HEK293 (cell line): ENCODE measurements around the gene ARGLU1.

Source experiments
- CTCF ChIA-PET: fragments of 350-600 bp; formaldehyde crosslinking; extraction: SDS; loops from one replicate; lab custom pipeline; 2021; ENCODE audit warnings: antibody characterized with exemption; lab: Yijun Ruan, JAX
- POLR2A ChIA-PET: fragments of 300-600 bp; formaldehyde crosslinking; extraction: SDS; loops from one replicate; lab custom pipeline; 2020; ENCODE audit warnings: antibody characterized with exemption, inconsistent platforms; lab: Yijun Ruan, JAX
- H3K27ac ChIP-seq: fragments of 200-500 bp; sonication (Bioruptor generic); 2 replicates; pipeline ENCODE4 v1.5.1; 2014; ENCODE audit warnings: low read depth, low read length, control low read depth, inconsistent platforms; ENCODE audit errors: extremely low read depth
- H3K36me3 ChIP-seq, 2 experiments: fragments of 200-500 bp in 1 of 2; sonication (Bioruptor generic) in 1 of 2; 1 replicate in 1 of 2; 2 replicates in 1 of 2; pipeline ENCODE4 v1.5.1; 2014 to 2017; ENCODE audit warnings: inconsistent platforms in 2 of 2, low read length in 2 of 2; ENCODE audit not compliant: control insufficient read depth in 2 of 2, insufficient read depth in 1 of 2
- H3K4me1 ChIP-seq: fragments of 200-500 bp; sonication (Bioruptor generic); 2 replicates; pipeline ENCODE4 v1.5.1; 2014; ENCODE audit warnings: mild to moderate bottlenecking, low read length, inconsistent platforms; ENCODE audit not compliant: control insufficient read depth, insufficient read depth
- H3K4me3 ChIP-seq: 2 replicates; pipeline ENCODE4 v1.5.1; 2011; ENCODE audit warnings: low read depth, mild to moderate bottlenecking, control low read depth, low read length, moderate library complexity
- H3K9me3 ChIP-seq: fragments of 200-500 bp; sonication (Bioruptor generic); 2 replicates; pipeline ENCODE4 v1.5.1; 2014; ENCODE audit warnings: low read depth, low read length, inconsistent platforms; ENCODE audit not compliant: control insufficient read depth, insufficient read depth
- BCL11B ChIP-seq: fragments of 450-650 bp; formaldehyde crosslinking; IDR thresholded peaks from 2 replicates; pipeline ENCODE4 v1.5.1; 2016; ENCODE audit warnings: low read depth, missing biosample characterization, missing genetic modification characterization
- EGR2 ChIP-seq: fragments of 450-650 bp; formaldehyde crosslinking; IDR thresholded peaks from 2 replicates; pipeline ENCODE4 v1.5.1; 2016; ENCODE audit warnings: low read depth, missing biosample characterization, missing genetic modification characterization
- SP3 ChIP-seq: fragments of 450-650 bp; formaldehyde crosslinking; IDR thresholded peaks from 2 replicates; pipeline ENCODE4 v1.5.1; 2016; ENCODE audit warnings: missing biosample characterization, missing genetic modification characterization
- ZBTB48 ChIP-seq: fragments of 450-650 bp; formaldehyde crosslinking; IDR thresholded peaks from 2 replicates; pipeline ENCODE4 v1.5.1; 2016; ENCODE audit warnings: missing biosample characterization, missing genetic modification characterization
- ZNF366 ChIP-seq: fragments of 450-650 bp; formaldehyde crosslinking; conservative IDR thresholded peaks from 2 replicates; pipeline ENCODE4 v1.5.1; 2016; ENCODE audit warnings: missing biosample characterization, missing genetic modification characterization
- ZNF416 ChIP-seq: fragments of 450-650 bp; formaldehyde crosslinking; IDR thresholded peaks from 2 replicates; pipeline ENCODE4 v1.5.1; 2016; ENCODE audit warnings: missing biosample characterization, missing genetic modification characterization
- ZNF426 ChIP-seq: fragments of 450-650 bp; formaldehyde crosslinking; IDR thresholded peaks from 2 replicates; pipeline ENCODE4 v1.5.1; 2017; ENCODE audit warnings: missing biosample characterization, missing genetic modification characterization, mild to moderate bottlenecking, inconsistent platforms, moderate library complexity
- ZNF473 ChIP-seq: fragments of 450-650 bp; formaldehyde crosslinking; IDR thresholded peaks from 2 replicates; pipeline ENCODE4 v1.5.1; 2017; ENCODE audit warnings: missing biosample characterization, missing genetic modification characterization
- ZNF596 ChIP-seq: fragments of 450-650 bp; IDR thresholded peaks from 2 replicates; pipeline ENCODE4 v1.5.0; 2018; ENCODE audit warnings: missing biosample characterization, mild to moderate bottlenecking, missing genetic modification characterization, moderate library complexity
- ZNF654 ChIP-seq: fragments of 450-650 bp; formaldehyde crosslinking; IDR thresholded peaks from 2 replicates; pipeline ENCODE4 v1.5.1; 2016; ENCODE audit warnings: low read depth, missing biosample characterization, missing genetic modification characterization
- ZNF768 ChIP-seq: fragments of 450-650 bp; formaldehyde crosslinking; IDR thresholded peaks from 2 replicates; pipeline ENCODE4 v1.5.1; 2018; ENCODE audit warnings: missing biosample characterization, mild to moderate bottlenecking, missing genetic modification characterization
- ZSCAN23 ChIP-seq: fragments of 450-650 bp; formaldehyde crosslinking; IDR thresholded peaks from 2 replicates; pipeline ENCODE4 v1.5.1; 2016; ENCODE audit warnings: missing biosample characterization, missing genetic modification characterization
- TF ChIP-seq, protein P1 (sequence below): fragments of 450-650 bp; formaldehyde crosslinking; IDR thresholded peaks from 2 replicates; pipeline ENCODE4 v1.5.1; 2017; ENCODE audit warnings: missing biosample characterization, missing genetic modification characterization
- TF ChIP-seq, protein P2 (sequence below): fragments of 450-650 bp; formaldehyde crosslinking; IDR thresholded peaks from 2 replicates; pipeline ENCODE4 v1.5.1; 2017; ENCODE audit warnings: missing biosample characterization, missing genetic modification characterization
- TF ChIP-seq, protein P3 (sequence below): fragments of 450-650 bp; formaldehyde crosslinking; IDR thresholded peaks from 2 replicates; pipeline ENCODE4 v1.5.1; 2016; ENCODE audit warnings: missing biosample characterization, missing genetic modification characterization
- TF ChIP-seq, protein P4 (sequence below): fragments of 450-650 bp; formaldehyde crosslinking; IDR thresholded peaks from 2 replicates; pipeline ENCODE4 v1.5.1; 2016; ENCODE audit warnings: missing biosample characterization, missing genetic modification characterization
- TF ChIP-seq, protein P5 (sequence below): fragments of 450-650 bp; formaldehyde crosslinking; IDR thresholded peaks from 2 replicates; pipeline ENCODE4 v1.5.1; 2016; ENCODE audit warnings: missing biosample characterization, missing genetic modification characterization
- TF ChIP-seq, protein P6 (sequence below): fragments of 450-650 bp; formaldehyde crosslinking; IDR thresholded peaks from 2 replicates; pipeline ENCODE4 v1.5.1; 2017; ENCODE audit warnings: missing biosample characterization, missing genetic modification characterization

Gene ARGLU1

DNA sequence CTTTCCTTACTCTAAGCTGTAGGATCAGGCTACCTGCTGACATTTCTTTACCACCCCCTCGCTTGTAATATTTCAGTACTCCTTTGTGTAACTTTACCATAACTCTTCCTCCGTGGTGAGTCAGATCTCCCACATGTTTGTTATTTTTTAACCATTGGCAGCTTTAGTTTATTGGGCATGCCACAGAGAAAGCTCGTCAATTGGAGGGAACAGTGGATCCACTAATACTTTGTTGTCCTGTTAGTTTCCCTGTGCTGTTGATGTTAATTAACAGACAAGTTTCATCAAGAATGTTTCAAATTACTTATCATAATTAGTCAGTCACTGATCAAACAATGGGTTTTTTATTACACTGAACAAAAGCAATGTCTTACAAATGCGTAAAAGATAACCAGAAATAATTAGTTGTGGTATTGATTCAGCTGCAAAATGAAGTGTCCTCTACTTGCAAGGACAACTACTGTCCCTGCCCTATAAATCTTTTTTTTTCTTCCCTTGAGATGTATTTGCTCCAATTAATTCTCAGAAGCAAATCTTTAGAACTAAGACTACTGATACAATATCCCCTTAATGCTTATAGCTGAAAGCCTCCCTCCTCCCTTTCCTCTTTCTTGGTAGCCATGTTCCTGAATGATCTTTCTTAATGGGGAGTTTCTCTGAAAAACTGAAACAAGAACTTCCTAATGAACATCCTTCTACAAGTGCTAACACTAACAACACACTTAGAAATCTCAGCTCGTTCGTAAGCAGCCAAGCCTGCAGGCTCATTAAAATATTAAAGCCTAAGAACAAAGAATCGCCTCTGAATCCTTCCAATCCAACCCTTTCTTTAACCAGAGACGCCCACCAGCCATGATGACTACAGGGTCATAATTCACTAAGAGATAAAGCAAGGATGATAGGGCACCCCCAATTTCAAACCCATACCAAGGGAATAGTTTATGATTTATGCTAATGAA is 54.6 kb downstream of the ARGLU1 start (continued):
- TF ChIP-seq, protein P1, sequence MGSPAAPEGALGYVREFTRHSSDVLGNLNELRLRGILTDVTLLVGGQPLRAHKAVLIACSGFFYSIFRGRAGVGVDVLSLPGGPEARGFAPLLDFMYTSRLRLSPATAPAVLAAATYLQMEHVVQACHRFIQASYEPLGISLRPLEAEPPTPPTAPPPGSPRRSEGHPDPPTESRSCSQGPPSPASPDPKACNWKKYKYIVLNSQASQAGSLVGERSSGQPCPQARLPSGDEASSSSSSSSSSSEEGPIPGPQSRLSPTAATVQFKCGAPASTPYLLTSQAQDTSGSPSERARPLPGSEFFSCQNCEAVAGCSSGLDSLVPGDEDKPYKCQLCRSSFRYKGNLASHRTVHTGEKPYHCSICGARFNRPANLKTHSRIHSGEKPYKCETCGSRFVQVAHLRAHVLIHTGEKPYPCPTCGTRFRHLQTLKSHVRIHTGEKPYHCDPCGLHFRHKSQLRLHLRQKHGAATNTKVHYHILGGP = no peak
- TF ChIP-seq ZNF366 (tag by site-specific recombination) (0 out of 2 replicates have a peak, but pooled peaks have one; percentile 14), ZNF654 (tag by site-specific recombination) (no peak), ZNF426 (tag by site-specific recombination) (peak; percentile 9; the same call in 1 of the 2 replicates), ZNF596 (tag by site-specific recombination) (0 out of 2 replicates have a peak, but pooled peaks have one; percentile 27), BCL11B (tag by site-specific recombination) (0 out of 2 replicates have a peak, but pooled peaks have one; percentile 59), ZNF768 (tag by site-specific recombination) (no peak), EGR2 (tag by site-specific recombination) (peak; percentile 77), ZBTB48 (tag by site-specific recombination) (no peak)
- TF ChIP-seq, protein P2, sequence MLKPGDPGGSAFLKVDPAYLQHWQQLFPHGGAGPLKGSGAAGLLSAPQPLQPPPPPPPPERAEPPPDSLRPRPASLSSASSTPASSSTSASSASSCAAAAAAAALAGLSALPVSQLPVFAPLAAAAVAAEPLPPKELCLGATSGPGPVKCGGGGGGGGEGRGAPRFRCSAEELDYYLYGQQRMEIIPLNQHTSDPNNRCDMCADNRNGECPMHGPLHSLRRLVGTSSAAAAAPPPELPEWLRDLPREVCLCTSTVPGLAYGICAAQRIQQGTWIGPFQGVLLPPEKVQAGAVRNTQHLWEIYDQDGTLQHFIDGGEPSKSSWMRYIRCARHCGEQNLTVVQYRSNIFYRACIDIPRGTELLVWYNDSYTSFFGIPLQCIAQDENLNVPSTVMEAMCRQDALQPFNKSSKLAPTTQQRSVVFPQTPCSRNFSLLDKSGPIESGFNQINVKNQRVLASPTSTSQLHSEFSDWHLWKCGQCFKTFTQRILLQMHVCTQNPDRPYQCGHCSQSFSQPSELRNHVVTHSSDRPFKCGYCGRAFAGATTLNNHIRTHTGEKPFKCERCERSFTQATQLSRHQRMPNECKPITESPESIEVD (tag by site-specific recombination) = peak; percentile 67
- TF ChIP-seq, protein P3, sequence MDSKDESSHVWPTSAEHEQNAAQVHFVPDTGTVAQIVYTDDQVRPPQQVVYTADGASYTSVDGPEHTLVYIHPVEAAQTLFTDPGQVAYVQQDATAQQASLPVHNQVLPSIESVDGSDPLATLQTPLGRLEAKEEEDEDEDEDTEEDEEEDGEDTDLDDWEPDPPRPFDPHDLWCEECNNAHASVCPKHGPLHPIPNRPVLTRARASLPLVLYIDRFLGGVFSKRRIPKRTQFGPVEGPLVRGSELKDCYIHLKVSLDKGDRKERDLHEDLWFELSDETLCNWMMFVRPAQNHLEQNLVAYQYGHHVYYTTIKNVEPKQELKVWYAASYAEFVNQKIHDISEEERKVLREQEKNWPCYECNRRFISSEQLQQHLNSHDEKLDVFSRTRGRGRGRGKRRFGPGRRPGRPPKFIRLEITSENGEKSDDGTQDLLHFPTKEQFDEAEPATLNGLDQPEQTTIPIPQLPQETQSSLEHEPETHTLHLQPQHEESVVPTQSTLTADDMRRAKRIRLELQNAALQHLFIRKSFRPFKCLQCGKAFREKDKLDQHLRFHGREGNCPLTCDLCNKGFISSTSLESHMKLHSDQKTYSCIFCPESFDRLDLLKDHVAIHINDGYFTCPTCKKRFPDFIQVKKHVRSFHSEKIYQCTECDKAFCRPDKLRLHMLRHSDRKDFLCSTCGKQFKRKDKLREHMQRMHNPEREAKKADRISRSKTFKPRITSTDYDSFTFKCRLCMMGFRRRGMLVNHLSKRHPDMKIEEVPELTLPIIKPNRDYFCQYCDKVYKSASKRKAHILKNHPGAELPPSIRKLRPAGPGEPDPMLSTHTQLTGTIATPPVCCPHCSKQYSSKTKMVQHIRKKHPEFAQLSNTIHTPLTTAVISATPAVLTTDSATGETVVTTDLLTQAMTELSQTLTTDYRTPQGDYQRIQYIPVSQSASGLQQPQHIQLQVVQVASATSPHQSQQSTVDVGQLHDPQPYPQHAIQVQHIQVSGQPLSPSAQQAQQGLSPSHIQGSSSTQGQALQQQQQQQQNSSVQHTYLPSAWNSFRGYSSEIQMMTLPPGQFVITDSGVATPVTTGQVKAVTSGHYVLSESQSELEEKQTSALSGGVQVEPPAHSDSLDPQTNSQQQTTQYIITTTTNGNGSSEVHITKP = peak; percentile 34; the same call in 1 of the 2 replicates
- TF ChIP-seq, all 188 proteins: peak for 24

DNA sequence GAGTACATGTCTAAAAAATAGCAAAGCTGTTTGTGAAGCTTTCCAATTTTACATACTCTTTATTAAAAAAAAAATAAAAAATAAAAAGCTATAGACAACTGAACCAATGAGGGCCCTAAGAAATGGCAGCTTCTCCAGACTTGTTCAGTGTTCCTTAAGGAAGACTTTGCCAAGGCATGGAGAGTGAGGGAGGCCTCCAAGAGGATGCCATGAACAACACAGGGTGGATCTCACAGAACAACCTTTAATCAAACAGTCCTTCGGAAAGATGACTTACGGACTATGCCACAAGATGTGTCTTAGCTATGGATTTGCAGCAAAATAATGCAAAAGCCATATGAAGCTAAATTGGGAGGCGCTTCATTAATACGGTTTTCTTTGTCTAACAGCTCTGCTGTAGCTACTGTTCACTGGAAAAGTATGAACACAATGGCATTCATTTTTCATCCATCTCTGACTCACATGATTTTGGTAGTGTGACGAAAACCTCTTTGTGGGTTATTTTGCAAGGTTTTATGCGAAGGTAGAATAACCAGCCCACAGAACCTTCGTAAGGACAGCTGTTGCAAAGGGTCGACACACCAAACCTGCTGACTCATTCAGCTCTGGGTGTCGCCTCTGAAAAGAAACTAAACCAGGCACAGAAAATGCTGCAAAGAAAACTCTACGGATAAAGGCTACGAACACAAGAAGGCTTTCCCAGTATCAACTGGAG is 60.2 kb downstream of the ARGLU1 start:
- Histone ChIP-seq H3K4me3 (no peak overlapping the region), H3K4me1 (peaks cover 3% of the 10 kb centered on the region; the same call in 1 of the 2 replicates), H3K27ac (no peak overlapping the region), H3K36me3 (peaks cover 7 to 50% of the 10 kb centered on the region in 2 experiments), H3K9me3 (no peaks in the 10 kb centered on the region)
- TF ChIP-seq ZNF416 = no peak
- TF ChIP-seq ZNF473 (tag by site-specific recombination) = no peak
- no peak for TF ChIP-seq ZSCAN23 (tag by site-specific recombination)
- no peak for TF ChIP-seq SP3 (tag by site-specific recombination)
- TF ChIP-seq, protein P4, sequence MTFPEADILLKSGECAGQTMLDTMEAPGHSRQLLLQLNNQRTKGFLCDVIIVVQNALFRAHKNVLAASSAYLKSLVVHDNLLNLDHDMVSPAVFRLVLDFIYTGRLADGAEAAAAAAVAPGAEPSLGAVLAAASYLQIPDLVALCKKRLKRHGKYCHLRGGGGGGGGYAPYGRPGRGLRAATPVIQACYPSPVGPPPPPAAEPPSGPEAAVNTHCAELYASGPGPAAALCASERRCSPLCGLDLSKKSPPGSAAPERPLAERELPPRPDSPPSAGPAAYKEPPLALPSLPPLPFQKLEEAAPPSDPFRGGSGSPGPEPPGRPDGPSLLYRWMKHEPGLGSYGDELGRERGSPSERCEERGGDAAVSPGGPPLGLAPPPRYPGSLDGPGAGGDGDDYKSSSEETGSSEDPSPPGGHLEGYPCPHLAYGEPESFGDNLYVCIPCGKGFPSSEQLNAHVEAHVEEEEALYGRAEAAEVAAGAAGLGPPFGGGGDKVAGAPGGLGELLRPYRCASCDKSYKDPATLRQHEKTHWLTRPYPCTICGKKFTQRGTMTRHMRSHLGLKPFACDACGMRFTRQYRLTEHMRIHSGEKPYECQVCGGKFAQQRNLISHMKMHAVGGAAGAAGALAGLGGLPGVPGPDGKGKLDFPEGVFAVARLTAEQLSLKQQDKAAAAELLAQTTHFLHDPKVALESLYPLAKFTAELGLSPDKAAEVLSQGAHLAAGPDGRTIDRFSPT (tag by site-specific recombination) = no peak
- TF ChIP-seq, protein P5, sequence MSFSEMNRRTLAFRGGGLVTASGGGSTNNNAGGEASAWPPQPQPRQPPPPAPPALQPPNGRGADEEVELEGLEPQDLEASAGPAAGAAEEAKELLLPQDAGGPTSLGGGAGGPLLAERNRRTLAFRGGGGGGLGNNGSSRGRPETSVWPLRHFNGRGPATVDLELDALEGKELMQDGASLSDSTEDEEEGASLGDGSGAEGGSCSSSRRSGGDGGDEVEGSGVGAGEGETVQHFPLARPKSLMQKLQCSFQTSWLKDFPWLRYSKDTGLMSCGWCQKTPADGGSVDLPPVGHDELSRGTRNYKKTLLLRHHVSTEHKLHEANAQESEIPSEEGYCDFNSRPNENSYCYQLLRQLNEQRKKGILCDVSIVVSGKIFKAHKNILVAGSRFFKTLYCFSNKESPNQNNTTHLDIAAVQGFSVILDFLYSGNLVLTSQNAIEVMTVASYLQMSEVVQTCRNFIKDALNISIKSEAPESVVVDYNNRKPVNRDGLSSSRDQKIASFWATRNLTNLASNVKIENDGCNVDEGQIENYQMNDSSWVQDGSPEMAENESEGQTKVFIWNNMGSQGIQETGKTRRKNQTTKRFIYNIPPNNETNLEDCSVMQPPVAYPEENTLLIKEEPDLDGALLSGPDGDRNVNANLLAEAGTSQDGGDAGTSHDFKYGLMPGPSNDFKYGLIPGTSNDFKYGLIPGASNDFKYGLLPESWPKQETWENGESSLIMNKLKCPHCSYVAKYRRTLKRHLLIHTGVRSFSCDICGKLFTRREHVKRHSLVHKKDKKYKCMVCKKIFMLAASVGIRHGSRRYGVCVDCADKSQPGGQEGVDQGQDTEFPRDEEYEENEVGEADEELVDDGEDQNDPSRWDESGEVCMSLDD (tag by site-specific recombination) = no peak
- TF ChIP-seq, protein P6, sequence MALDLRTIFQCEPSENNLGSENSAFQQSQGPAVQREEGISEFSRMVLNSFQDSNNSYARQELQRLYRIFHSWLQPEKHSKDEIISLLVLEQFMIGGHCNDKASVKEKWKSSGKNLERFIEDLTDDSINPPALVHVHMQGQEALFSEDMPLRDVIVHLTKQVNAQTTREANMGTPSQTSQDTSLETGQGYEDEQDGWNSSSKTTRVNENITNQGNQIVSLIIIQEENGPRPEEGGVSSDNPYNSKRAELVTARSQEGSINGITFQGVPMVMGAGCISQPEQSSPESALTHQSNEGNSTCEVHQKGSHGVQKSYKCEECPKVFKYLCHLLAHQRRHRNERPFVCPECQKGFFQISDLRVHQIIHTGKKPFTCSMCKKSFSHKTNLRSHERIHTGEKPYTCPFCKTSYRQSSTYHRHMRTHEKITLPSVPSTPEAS = no peak
- ChIA-PET POLR2A (interaction anchor here (1.3 kb wide), 1 partner anchor 26 kb away, joined by 3 read pairs; no protein-coding TSS in a partner anchor), CTCF (interaction anchor here (0.6 kb wide), 1 partner anchor 827 kb away, joined by 4 read pairs; no protein-coding TSS in a partner anchor)
